HUDEP-2 (cell line): ENCODE results near the gene MCIDAS.

Source experiments
- DNase-seq, 76 experiments: peaks; one replicate each; lab custom pipeline; 2025; ENCODE audit not compliant: unreplicated experiment in 76 of 76; lab: John Stamatoyannopoulos, UW

MCIDAS gene

GRCh38 chr5:55171471-55171870 is 55.6 kb downstream of the MCIDAS start:
- DNase-seq = no peak
